ENCODE results near the gene BCL2L13. TPM values are rescaled to one million over a fixed set of nuclear protein-coding genes. Genes with fewer than 3 reads are reported as not detected.

BCL2L13 gene
- total and polyA plus RNA-seq, 8 donors: 13.7 to 74.1 (median 30.6) TPM

- Histone ChIP-seq H3K36me3 (no peaks in the 10 kb centered on the region), H3K27me3 (no peaks in the 10 kb centered on the region), H3K4me1 (peaks cover 0 to 6% (median 0%) of the 10 kb centered on the region in 4 donors), H3K27ac (no peak overlapping the region), H3K4me3 (no peak overlapping the region), H3K9me3 (no peaks in the 10 kb centered on the region)
- DNase-seq: no peak
- 48 to 67% (median 64%) methylated on average over 1 of the region's 1 CpG for WGBS, 5 donors
- TF ChIP-seq CTCF (IDR thresholded peaks at IDR 0.05): no peak
- no peak for TF ChIP-seq POLR2A (IDR thresholded peaks at IDR 0.05)
- TF ChIP-seq EP300 (IDR thresholded peaks at IDR 0.05): no peak
- intact Hi-C loops (cut with DNase I; ENCODE audit: low total_unique reads): no loop called here
Measured at GRCh38 chr22:17648569-17648968, 10.0 kb downstream of the BCL2L13 start.

GRCh38 chr22:17655289-17655688 is 16.7 kb downstream of the BCL2L13 start:
- intact Hi-C loops (cut with DNase I; ENCODE audit: low total_unique reads): no loop called here

GRCh38 chr22:17656870-17657395 is 18.4 kb downstream of the BCL2L13 start:
- intact Hi-C loops (cut with DNase I; ENCODE audit: low total_unique reads): no loop called here
- TF ChIP-seq POLR2AphosphoS5 (IDR thresholded peaks at IDR 0.05) (no peak), CTCF (IDR thresholded peaks at IDR 0.05) (no peak), EP300 (IDR thresholded peaks at IDR 0.05) (no peak)
- DNase-seq: no peak
- Histone ChIP-seq H3K9me3 (no peaks in the 10 kb centered on the region), H3K27me3 (no peaks in the 10 kb centered on the region), H3K36me3 (peaks cover 10 to 65% (median 55%) of the 10 kb centered on the region in 4 donors), H3K4me3 (no peak overlapping the region), H3K4me1 (peaks cover 0 to 13% (median 4%) of the 10 kb centered on the region in 4 donors), H3K27ac (no peak overlapping the region)
- WGBS, 5 donors: 88 to 94% (median 91%) methylated on average over 10 of the region's 10 CpGs

More at GRCh38 chr22:17655289-17655688, 16.7 kb downstream of the BCL2L13 start:
- Histone ChIP-seq H3K36me3 (peaks cover 4 to 48% (median 44%) of the 10 kb centered on the region in 4 donors), H3K4me1 (peaks cover 0 to 13% (median 4%) of the 10 kb centered on the region in 4 donors), H3K27ac (no peak overlapping the region), H3K9me3 (no peaks in the 10 kb centered on the region), H3K27me3 (no peaks in the 10 kb centered on the region), H3K4me3 (no peak overlapping the region)
- 89 to 94% (median 90%) methylated on average over 3 of the region's 3 CpGs for WGBS, 5 donors
- DNase-seq: no peak
- TF ChIP-seq CTCF (IDR thresholded peaks at IDR 0.05) (no peak), POLR2AphosphoS5 (IDR thresholded peaks at IDR 0.05) (no peak), POLR2A (IDR thresholded peaks at IDR 0.05) (no peak), EP300 (IDR thresholded peaks at IDR 0.05) (no peak)

GRCh38 chr22:17664414-17665055 is 26.0 kb downstream of the BCL2L13 start:
- DNase-seq: no peak
- no peak for TF ChIP-seq POLR2A (IDR thresholded peaks at IDR 0.05)
- Histone ChIP-seq H3K4me3 (no peak overlapping the region), H3K9me3 (peaks cover 0 to 11% (median 0%) of the 10 kb centered on the region in 4 donors), H3K4me1 (no peaks in the 10 kb centered on the region), H3K27me3 (no peaks in the 10 kb centered on the region), H3K27ac (no peak overlapping the region), H3K36me3 (peaks cover 20 to 69% (median 62%) of the 10 kb centered on the region in 4 donors)
- 90 to 97% (median 96%) methylated on average over 4 to 6 of the region's 6 CpGs for WGBS, 5 donors
- intact Hi-C loops (cut with DNase I; ENCODE audit: low total_unique reads): no loop called here

- Histone ChIP-seq H3K4me1 (no peaks in the 10 kb centered on the region), H3K9me3 (peaks cover 0 to 11% (median 0%) of the 10 kb centered on the region in 4 donors), H3K27ac (no peak overlapping the region), H3K27me3 (no peaks in the 10 kb centered on the region), H3K4me3 (no peak overlapping the region), H3K36me3 (peaks cover 20 to 66% (median 57%) of the 10 kb centered on the region in 4 donors)
- DNase-seq: no peak
- 90 to 93% (median 91%) methylated on average over 3 of the region's 3 CpGs for WGBS, 5 donors
- no peak for TF ChIP-seq POLR2AphosphoS5 (IDR thresholded peaks at IDR 0.05)
- TF ChIP-seq POLR2A (IDR thresholded peaks at IDR 0.05): no peak
- no peak for TF ChIP-seq EP300 (IDR thresholded peaks at IDR 0.05)
- no peak for TF ChIP-seq CTCF (IDR thresholded peaks at IDR 0.05)
- intact Hi-C loops (cut with DNase I; ENCODE audit: low total_unique reads): no loop called here
Measured at GRCh38 chr22:17665248-17665647, 26.7 kb downstream of the BCL2L13 start.

All from stomach (tissue), 9 donors.